WTC11 (cell line): ENCODE results near the gene CTTN. TPM values are rescaled to one million over a fixed set of nuclear protein-coding genes. Genes with fewer than 3 reads are reported as not detected.

Experiments used
- ATAC-seq: fragments of 200-7000 bp; cut with Tn5 transposase; 2 replicates; pipeline ENCODE4 v1.10.0; 2021; ENCODE audit warnings: mild to moderate bottlenecking, moderate library complexity
- CTCF ChIA-PET: fragments of 300-600 bp; sonication (Branson Sonifier 250); formaldehyde crosslinking; loops from one replicate; lab custom pipeline; 2021; ENCODE audit warnings: antibody characterized with exemption; lab: Charles Lee
- POLR2A ChIA-PET: fragments of 350-600 bp; sonication (Branson Sonifier 250); formaldehyde crosslinking; loops from one replicate; lab custom pipeline; 2021; ENCODE audit warnings: antibody characterized with exemption; lab: Charles Lee
- DNase-seq: peaks from one replicate; pipeline ENCODE4 v3.0.0; 2021; ENCODE audit warnings: low spot score
- H3K27ac Mint-ChIP-seq: 2 replicates; pipeline ENCODE4 v1.8.0; 2021; ENCODE audit warnings: mixed read lengths
- H3K27me3 Mint-ChIP-seq: 2 replicates; pipeline ENCODE4 v1.8.0; 2021; ENCODE audit warnings: low read depth, mild to moderate bottlenecking, moderate library complexity, mixed read lengths
- H3K36me3 Mint-ChIP-seq: 2 replicates; pipeline ENCODE4 v1.8.0; 2021; ENCODE audit warnings: mixed read lengths
- H3K4me1 Mint-ChIP-seq: 2 replicates; pipeline ENCODE4 v1.8.0; 2022; ENCODE audit warnings: mixed read lengths
- H3K4me3 Mint-ChIP-seq: 2 replicates; pipeline ENCODE4 v1.8.0; 2021; ENCODE audit warnings: mild to moderate bottlenecking, moderate library complexity, mixed read lengths
- H3K9me3 Mint-ChIP-seq: 2 replicates; pipeline ENCODE4 v1.8.0; 2021; ENCODE audit warnings: mixed read lengths
- CBFB ChIP-seq: sonication (generic); formaldehyde crosslinking; IDR thresholded peaks from 2 replicates; pipeline ENCODE4 v1.8.1; 2022; ENCODE audit warnings: mild to moderate bottlenecking, low read depth, missing genetic modification reagents
- CREB1 ChIP-seq: sonication (generic); formaldehyde crosslinking; IDR thresholded peaks from 2 replicates; pipeline ENCODE4 v1.8.0; 2023; ENCODE audit warnings: mild to moderate bottlenecking, missing genetic modification reagents
- CTCF ChIP-seq: fragments of 200-600 bp; IDR thresholded peaks from 2 replicates; pipeline ENCODE4 v1.8.0; 2022; ENCODE audit warnings: antibody characterized with exemption
- GABPB1 ChIP-seq: sonication (generic); formaldehyde crosslinking; IDR thresholded peaks from 2 replicates; pipeline ENCODE4 v1.8.1; 2023; ENCODE audit warnings: mild to moderate bottlenecking, missing genetic modification reagents
- GTF2I ChIP-seq: fragments of 250-450 bp; sonication (Bioruptor Pico); conservative IDR thresholded peaks from 2 replicates; pipeline ENCODE4 v1.4.0; 2021; ENCODE audit warnings: mild to moderate bottlenecking
- NR1H2 ChIP-seq: sonication (generic); formaldehyde crosslinking; IDR thresholded peaks from 2 replicates; pipeline ENCODE4 v1.9.0; 2021; ENCODE audit warnings: mild to moderate bottlenecking, moderate library complexity, missing genetic modification reagents
- NR2C2 ChIP-seq: sonication (generic); formaldehyde crosslinking; IDR thresholded peaks from 2 replicates; pipeline ENCODE4 v1.8.0; 2022; ENCODE audit warnings: mild to moderate bottlenecking, missing genetic modification reagents
- OVOL2 ChIP-seq: fragments of 250-450 bp; sonication (Bioruptor Pico); IDR thresholded peaks from 2 replicates; pipeline ENCODE4 v1.9.0; 2021; ENCODE audit warnings: mild to moderate bottlenecking, borderline replicate concordance
- RELA ChIP-seq: sonication (generic); formaldehyde crosslinking; IDR thresholded peaks from 2 replicates; pipeline ENCODE4 v1.8.1; 2022; ENCODE audit warnings: missing genetic modification reagents, mild to moderate bottlenecking, borderline replicate concordance
- RORB ChIP-seq: fragments of 250-450 bp; sonication (Bioruptor Pico); IDR thresholded peaks from 2 replicates; pipeline ENCODE4 v1.9.0; 2021; ENCODE audit warnings: mild to moderate bottlenecking
- SMAD4 ChIP-seq: sonication (generic); formaldehyde crosslinking; IDR thresholded peaks from 2 replicates; pipeline ENCODE4 v1.8.0; 2022; ENCODE audit warnings: mild to moderate bottlenecking, missing genetic modification reagents
- ZMAT4 ChIP-seq: fragments of 250-450 bp; sonication (Bioruptor Pico); IDR thresholded peaks from 2 replicates; pipeline ENCODE4 v1.9.0; 2021; ENCODE audit warnings: mild to moderate bottlenecking
- ZNF232 ChIP-seq: sonication (generic); formaldehyde crosslinking; IDR thresholded peaks from 2 replicates; pipeline ENCODE4 v1.8.0; 2022; ENCODE audit warnings: mild to moderate bottlenecking, missing genetic modification reagents
- ZNF396 ChIP-seq: fragments of 250-450 bp; sonication (Bioruptor Pico); IDR thresholded peaks from 2 replicates; pipeline ENCODE4 v1.8.0; 2021; ENCODE audit warnings: mild to moderate bottlenecking, moderate library complexity, borderline replicate concordance
- ZNF671 ChIP-seq: fragments of 250-450 bp; sonication (Bioruptor Pico); IDR thresholded peaks from 2 replicates; pipeline ENCODE4 v1.8.0; 2021; ENCODE audit warnings: mild to moderate bottlenecking
- total RNA-seq: library from RNA; stranded (reverse); gene quantifications from 3 replicates; pipeline ENCODE4 v1.2.3, GENCODE V29; 2021
- TF ChIP-seq, protein P1 (sequence below): fragments of 250-450 bp; sonication (Bioruptor Pico); IDR thresholded peaks from 2 replicates; pipeline ENCODE4 v1.8.0; 2021; ENCODE audit warnings: mild to moderate bottlenecking
- TF ChIP-seq, protein P2 (sequence below): fragments of 250-450 bp; sonication (Bioruptor Pico); IDR thresholded peaks from 2 replicates; pipeline ENCODE4 v1.9.0; 2021; ENCODE audit warnings: moderate library complexity, mild to moderate bottlenecking, inconsistent platforms, borderline replicate concordance
- TF ChIP-seq, protein P3 (sequence below): fragments of 250-450 bp; sonication (Bioruptor Pico); IDR thresholded peaks from 2 replicates; pipeline ENCODE4 v1.9.0; 2021; ENCODE audit warnings: mild to moderate bottlenecking, borderline replicate concordance
- TF ChIP-seq, protein P4 (sequence below): sonication (generic); formaldehyde crosslinking; IDR thresholded peaks from 2 replicates; pipeline ENCODE4 v1.8.0; 2022; ENCODE audit warnings: mild to moderate bottlenecking, missing genetic modification reagents
- TF ChIP-seq, protein P5 (sequence below): sonication (generic); formaldehyde crosslinking; IDR thresholded peaks from 2 replicates; pipeline ENCODE4 v1.8.0; 2023; ENCODE audit warnings: missing genetic modification reagents
- TF ChIP-seq, protein P6 (sequence below): sonication (generic); formaldehyde crosslinking; IDR thresholded peaks from 2 replicates; pipeline ENCODE4 v1.8.1; 2022; ENCODE audit warnings: mild to moderate bottlenecking, moderate library complexity, missing genetic modification reagents
- TF ChIP-seq, protein P7 (sequence below): sonication (generic); formaldehyde crosslinking; IDR thresholded peaks from 2 replicates; pipeline ENCODE4 v1.8.1; 2023; ENCODE audit warnings: mild to moderate bottlenecking, moderate library complexity, missing genetic modification reagents

The CTTN gene
- total RNA-seq, 1 experiment from 2014 or later, result 281 TPM

GRCh38 chr11:70428701-70429427, 30.5 kb downstream of the CTTN start:
- Mint-ChIP-seq H3K4me3 (no peak overlapping the region), H3K4me1 (peaks cover 14% of the 10 kb centered on the region), H3K9me3 (no peaks in the 10 kb centered on the region), H3K27me3 (no peaks in the 10 kb centered on the region; the same call in 1 of the 2 replicates), H3K27ac (no peak overlapping the region), H3K36me3 (peaks cover 70% of the 10 kb centered on the region)
- TF ChIP-seq ZNF671 (CRISPR knock-in tag) (no peak), GABPB1 (CRISPR knock-in tag) (no peak), RORB (CRISPR knock-in tag) (no peak), NR1H2 (CRISPR knock-in tag) (no peak), CBFB (CRISPR knock-in tag) (no peak), NR2C2 (no peak), CREB1 (CRISPR knock-in tag) (no peak)
- TF ChIP-seq, protein P1, sequence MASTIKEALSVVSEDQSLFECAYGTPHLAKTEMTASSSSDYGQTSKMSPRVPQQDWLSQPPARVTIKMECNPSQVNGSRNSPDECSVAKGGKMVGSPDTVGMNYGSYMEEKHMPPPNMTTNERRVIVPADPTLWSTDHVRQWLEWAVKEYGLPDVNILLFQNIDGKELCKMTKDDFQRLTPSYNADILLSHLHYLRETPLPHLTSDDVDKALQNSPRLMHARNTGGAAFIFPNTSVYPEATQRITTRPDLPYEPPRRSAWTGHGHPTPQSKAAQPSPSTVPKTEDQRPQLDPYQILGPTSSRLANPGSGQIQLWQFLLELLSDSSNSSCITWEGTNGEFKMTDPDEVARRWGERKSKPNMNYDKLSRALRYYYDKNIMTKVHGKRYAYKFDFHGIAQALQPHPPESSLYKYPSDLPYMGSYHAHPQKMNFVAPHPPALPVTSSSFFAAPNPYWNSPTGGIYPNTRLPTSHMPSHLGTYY, result no peak
- TF ChIP-seq, protein P2, sequence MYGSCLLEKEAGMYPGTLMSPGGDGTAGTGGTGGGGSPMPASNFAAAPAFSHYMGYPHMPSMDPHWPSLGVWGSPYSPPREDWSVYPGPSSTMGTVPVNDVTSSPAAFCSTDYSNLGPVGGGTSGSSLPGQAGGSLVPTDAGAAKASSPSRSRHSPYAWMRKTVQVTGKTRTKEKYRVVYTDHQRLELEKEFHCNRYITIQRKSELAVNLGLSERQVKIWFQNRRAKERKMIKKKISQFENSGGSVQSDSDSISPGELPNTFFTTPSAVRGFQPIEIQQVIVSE (CRISPR knock-in tag), result no peak
- TF ChIP-seq, protein P3, sequence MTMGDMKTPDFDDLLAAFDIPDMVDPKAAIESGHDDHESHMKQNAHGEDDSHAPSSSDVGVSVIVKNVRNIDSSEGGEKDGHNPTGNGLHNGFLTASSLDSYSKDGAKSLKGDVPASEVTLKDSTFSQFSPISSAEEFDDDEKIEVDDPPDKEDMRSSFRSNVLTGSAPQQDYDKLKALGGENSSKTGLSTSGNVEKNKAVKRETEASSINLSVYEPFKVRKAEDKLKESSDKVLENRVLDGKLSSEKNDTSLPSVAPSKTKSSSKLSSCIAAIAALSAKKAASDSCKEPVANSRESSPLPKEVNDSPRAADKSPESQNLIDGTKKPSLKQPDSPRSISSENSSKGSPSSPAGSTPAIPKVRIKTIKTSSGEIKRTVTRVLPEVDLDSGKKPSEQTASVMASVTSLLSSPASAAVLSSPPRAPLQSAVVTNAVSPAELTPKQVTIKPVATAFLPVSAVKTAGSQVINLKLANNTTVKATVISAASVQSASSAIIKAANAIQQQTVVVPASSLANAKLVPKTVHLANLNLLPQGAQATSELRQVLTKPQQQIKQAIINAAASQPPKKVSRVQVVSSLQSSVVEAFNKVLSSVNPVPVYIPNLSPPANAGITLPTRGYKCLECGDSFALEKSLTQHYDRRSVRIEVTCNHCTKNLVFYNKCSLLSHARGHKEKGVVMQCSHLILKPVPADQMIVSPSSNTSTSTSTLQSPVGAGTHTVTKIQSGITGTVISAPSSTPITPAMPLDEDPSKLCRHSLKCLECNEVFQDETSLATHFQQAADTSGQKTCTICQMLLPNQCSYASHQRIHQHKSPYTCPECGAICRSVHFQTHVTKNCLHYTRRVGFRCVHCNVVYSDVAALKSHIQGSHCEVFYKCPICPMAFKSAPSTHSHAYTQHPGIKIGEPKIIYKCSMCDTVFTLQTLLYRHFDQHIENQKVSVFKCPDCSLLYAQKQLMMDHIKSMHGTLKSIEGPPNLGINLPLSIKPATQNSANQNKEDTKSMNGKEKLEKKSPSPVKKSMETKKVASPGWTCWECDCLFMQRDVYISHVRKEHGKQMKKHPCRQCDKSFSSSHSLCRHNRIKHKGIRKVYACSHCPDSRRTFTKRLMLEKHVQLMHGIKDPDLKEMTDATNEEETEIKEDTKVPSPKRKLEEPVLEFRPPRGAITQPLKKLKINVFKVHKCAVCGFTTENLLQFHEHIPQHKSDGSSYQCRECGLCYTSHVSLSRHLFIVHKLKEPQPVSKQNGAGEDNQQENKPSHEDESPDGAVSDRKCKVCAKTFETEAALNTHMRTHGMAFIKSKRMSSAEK (CRISPR knock-in tag), result no peak
- TF ChIP-seq, protein P4, sequence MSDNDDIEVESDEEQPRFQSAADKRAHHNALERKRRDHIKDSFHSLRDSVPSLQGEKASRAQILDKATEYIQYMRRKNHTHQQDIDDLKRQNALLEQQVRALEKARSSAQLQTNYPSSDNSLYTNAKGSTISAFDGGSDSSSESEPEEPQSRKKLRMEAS (CRISPR knock-in tag), result no peak
- DNase-seq, result no peak
- CTCF ChIA-PET, result no interaction called here
- POLR2A ChIA-PET, result no interaction called here
- ATAC-seq, result no peak

GRCh38 chr11:70429428-70429705, 31.0 kb downstream of the CTTN start:
- Mint-ChIP-seq H3K27ac (no peak overlapping the region), H3K4me1 (peaks cover 9% of the 10 kb centered on the region), H3K27me3 (no peaks in the 10 kb centered on the region; the same call in 1 of the 2 replicates), H3K9me3 (no peaks in the 10 kb centered on the region), H3K4me3 (no peak overlapping the region), H3K36me3 (peaks cover 69% of the 10 kb centered on the region)
- ATAC-seq (no peak), DNase-seq (no peak)
- CTCF ChIA-PET, result no interaction called here
- POLR2A ChIA-PET, result no interaction called here
- TF ChIP-seq, protein P5, sequence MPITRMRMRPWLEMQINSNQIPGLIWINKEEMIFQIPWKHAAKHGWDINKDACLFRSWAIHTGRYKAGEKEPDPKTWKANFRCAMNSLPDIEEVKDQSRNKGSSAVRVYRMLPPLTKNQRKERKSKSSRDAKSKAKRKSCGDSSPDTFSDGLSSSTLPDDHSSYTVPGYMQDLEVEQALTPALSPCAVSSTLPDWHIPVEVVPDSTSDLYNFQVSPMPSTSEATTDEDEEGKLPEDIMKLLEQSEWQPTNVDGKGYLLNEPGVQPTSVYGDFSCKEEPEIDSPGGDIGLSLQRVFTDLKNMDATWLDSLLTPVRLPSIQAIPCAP (CRISPR knock-in tag), result no peak
- TF ChIP-seq, protein P6, sequence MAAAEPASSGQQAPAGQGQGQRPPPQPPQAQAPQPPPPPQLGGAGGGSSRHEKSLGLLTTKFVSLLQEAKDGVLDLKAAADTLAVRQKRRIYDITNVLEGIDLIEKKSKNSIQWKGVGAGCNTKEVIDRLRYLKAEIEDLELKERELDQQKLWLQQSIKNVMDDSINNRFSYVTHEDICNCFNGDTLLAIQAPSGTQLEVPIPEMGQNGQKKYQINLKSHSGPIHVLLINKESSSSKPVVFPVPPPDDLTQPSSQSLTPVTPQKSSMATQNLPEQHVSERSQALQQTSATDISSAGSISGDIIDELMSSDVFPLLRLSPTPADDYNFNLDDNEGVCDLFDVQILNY (CRISPR knock-in tag), result no peak
- TF ChIP-seq NR1H2 (CRISPR knock-in tag) (no peak), ZNF232 (no peak), RELA (CRISPR knock-in tag) (no peak), OVOL2 (CRISPR knock-in tag) (no peak), CREB1 (CRISPR knock-in tag) (no peak), ZNF396 (no peak), GTF2I (no peak), SMAD4 (CRISPR knock-in tag) (no peak), ZMAT4 (CRISPR knock-in tag) (no peak), CTCF (no peak)
- TF ChIP-seq, protein P7, sequence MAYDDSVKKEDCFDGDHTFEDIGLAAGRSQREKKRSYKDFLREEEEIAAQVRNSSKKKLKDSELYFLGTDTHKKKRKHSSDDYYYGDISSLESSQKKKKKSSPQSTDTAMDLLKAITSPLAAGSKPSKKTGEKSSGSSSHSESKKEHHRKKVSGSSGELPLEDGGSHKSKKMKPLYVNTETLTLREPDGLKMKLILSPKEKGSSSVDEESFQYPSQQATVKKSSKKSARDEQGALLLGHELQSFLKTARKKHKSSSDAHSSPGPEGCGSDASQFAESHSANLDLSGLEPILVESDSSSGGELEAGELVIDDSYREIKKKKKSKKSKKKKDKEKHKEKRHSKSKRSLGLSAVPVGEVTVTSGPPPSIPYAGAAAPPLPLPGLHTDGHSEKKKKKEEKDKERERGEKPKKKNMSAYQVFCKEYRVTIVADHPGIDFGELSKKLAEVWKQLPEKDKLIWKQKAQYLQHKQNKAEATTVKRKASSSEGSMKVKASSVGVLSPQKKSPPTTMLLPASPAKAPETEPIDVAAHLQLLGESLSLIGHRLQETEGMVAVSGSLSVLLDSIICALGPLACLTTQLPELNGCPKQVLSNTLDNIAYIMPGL, result no peak
